ENCODE results near the gene FMNL1. TPM values are rescaled to one million over a fixed set of nuclear protein-coding genes. Genes with fewer than 3 reads are reported as not detected.
A peak's percentile ranks its signal among the peaks of the same experiment; 100 is the strongest.

FMNL1 gene
- total and polyA plus RNA-seq, 4 donors = 1.5 to 7.4 (median 4.8) TPM

DNA sequence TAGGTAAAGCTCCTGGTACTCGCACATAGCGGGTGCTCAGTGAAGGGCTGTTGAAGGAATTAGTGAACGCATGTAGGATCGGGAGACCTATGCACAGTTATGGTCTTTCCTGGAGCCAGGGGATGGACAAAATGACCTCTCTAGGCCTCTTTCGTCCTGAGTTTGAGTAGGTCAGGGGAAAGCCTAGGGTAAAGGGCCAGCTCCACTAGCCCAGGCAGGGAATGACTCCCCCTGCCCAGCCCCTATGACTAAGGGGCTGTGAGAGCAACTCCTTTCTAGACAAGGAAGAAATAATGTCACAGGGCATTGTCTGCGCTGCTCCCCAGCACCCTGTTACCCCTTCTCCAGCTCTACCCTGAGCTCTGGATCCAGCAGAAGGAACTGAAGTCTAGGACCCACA is 24.6 kb upstream of the FMNL1 start:
- 72% methylated on average over 6 of the region's 6 CpGs for WGBS
- peaks cover 2 to 24% (median 13%) of the 10 kb centered on the region in 4 donors for H3K4me1 ChIP-seq (ENCODE audit: control insufficient read depth in 4 of 4, insufficient read depth in 4 of 4, low read length in 3 of 4)
- no peak overlapping the region for H3K9ac ChIP-seq (ENCODE audit: low read depth in 1 of 2, low read length in 2 of 2)
- no peak overlapping the region for H3K4me3 ChIP-seq (ENCODE audit: low read depth in 1 of 3, low read length in 3 of 3)
- no peak overlapping the region for H3K27ac ChIP-seq (ENCODE audit: low read depth in 1 of 2, low read length in 2 of 2)
- TF ChIP-seq HNF4A (conservative IDR thresholded peaks at IDR 0.05) (no peak), RAD21 (IDR thresholded peaks at IDR 0.05) (no peak), CTCF (IDR thresholded peaks at IDR 0.05; ENCODE audit: low read depth, low read length, missing input control) (no peak), TAF1 (conservative IDR thresholded peaks at IDR 0.05) (no peak)
- TF ChIP-seq, protein P1, sequence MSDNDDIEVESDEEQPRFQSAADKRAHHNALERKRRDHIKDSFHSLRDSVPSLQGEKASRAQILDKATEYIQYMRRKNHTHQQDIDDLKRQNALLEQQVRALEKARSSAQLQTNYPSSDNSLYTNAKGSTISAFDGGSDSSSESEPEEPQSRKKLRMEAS (IDR thresholded peaks at IDR 0.05) = no peak
- DNase-seq (ENCODE audit: low spot score) = no peak
- no peaks in the 10 kb centered on the region for H3K9me3 ChIP-seq (ENCODE audit: control insufficient read depth in 4 of 4, low read length in 3 of 4)
- H3K36me3 ChIP-seq (ENCODE audit: control insufficient read depth in 4 of 4, insufficient read depth in 3 of 4, low read depth in 1 of 4, low read length in 3 of 4) = no peaks in the 10 kb centered on the region
- no peaks in the 10 kb centered on the region for H3K27me3 ChIP-seq (ENCODE audit: control insufficient read depth in 4 of 4, insufficient read depth in 4 of 4, low read length in 3 of 4)

DNA sequence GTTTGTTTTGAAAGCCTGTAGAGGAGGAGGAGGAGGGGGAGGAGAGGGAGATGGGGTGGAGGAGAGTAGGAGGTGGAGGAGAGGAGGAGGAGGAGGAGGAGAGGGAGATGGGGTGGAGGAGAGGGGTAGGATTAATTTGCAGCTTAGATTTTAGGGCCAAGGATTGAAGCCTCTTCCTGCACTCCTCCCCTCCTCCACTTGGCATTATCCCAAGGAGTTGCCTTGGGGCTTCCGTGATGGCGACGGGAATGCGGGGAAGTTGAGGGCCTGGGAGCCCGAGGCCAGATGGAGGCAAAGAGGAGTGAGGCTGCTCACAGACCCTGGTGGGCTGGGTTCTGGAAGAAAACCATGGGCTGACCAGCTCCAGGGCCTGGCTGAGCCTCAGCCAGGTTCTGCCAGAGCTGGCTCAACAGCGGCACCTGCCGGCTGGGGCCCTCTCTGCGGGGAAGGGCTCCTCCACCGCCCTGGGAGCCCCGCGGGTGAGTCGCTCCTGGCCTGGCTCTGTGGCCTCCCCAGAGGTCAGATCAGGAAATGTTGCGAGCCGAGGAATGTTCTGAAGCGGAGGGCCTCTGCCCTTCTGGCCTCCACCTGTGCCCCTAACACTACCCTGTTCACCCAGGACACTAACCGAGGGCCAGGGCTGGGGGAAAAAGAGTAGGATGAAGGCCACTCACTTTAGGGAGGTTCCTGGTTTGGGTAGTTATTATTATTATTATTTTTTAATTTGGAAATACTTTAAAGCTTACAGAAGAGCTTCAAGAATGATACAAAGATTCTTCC is 23.9 kb upstream of the FMNL1 start:
- Histone ChIP-seq H3K9me3 (ENCODE audit: control insufficient read depth in 4 of 4, low read length in 3 of 4) (no peaks in the 10 kb centered on the region), H3K4me1 (ENCODE audit: control insufficient read depth in 4 of 4, insufficient read depth in 4 of 4, low read length in 3 of 4) (peaks cover 2 to 20% (median 10%) of the 10 kb centered on the region in 4 donors), H3K4me3 (ENCODE audit: low read depth in 1 of 3, low read length in 3 of 3) (no peak overlapping the region), H3K36me3 (ENCODE audit: control insufficient read depth in 4 of 4, insufficient read depth in 3 of 4, low read depth in 1 of 4, low read length in 3 of 4) (no peaks in the 10 kb centered on the region), H3K27ac (ENCODE audit: low read depth in 1 of 2, low read length in 2 of 2) (no peak overlapping the region), H3K27me3 (ENCODE audit: control insufficient read depth in 4 of 4, insufficient read depth in 4 of 4, low read length in 3 of 4) (no peaks in the 10 kb centered on the region), H3K9ac (ENCODE audit: low read depth in 1 of 2, low read length in 2 of 2) (peak overlapping the region in 1 of 2 donors; percentile 16)
- WGBS = 2% methylated on average over 16 of the region's 16 CpGs
- TF ChIP-seq HNF4A (conservative IDR thresholded peaks at IDR 0.05) = peak; percentile 21 to 64
- TF ChIP-seq, protein P2, sequence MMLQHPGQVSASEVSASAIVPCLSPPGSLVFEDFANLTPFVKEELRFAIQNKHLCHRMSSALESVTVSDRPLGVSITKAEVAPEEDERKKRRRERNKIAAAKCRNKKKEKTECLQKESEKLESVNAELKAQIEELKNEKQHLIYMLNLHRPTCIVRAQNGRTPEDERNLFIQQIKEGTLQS (IDR thresholded peaks at IDR 0.05) = no peak
- peak; percentile 99 for TF ChIP-seq CTCF (IDR thresholded peaks at IDR 0.05; ENCODE audit: low read depth, low read length, missing input control)
- TF ChIP-seq RXRA (IDR thresholded peaks at IDR 0.05) = peak; percentile 44 to 82
- TF ChIP-seq NR2F2 (IDR thresholded peaks at IDR 0.05) = peak; percentile 92
- TF ChIP-seq RAD21 (IDR thresholded peaks at IDR 0.05) = peak; percentile 97
- TF ChIP-seq SP1 (IDR thresholded peaks at IDR 0.05) = peak; percentile 63
- no peak for TF ChIP-seq EGR1 (IDR thresholded peaks at IDR 0.05; ENCODE audit: low read depth in 2 of 2)
- DNase-seq (ENCODE audit: low spot score) = peak; percentile 96

GRCh38 chr17:45200701-45201100 is 21.0 kb upstream of the FMNL1 start:
- no peak for DNase-seq (ENCODE audit: low spot score)
- H3K9me3 ChIP-seq (ENCODE audit: control insufficient read depth in 4 of 4, low read length in 3 of 4) = no peaks in the 10 kb centered on the region
- H3K27me3 ChIP-seq (ENCODE audit: control insufficient read depth in 4 of 4, insufficient read depth in 4 of 4, low read length in 3 of 4) = no peaks in the 10 kb centered on the region
- no peaks in the 10 kb centered on the region for H3K36me3 ChIP-seq (ENCODE audit: control insufficient read depth in 4 of 4, insufficient read depth in 3 of 4, low read depth in 1 of 4, low read length in 3 of 4)
- whole genome bisulfite sequencing = 88% methylated on average over 9 of the region's 9 CpGs
- no peak overlapping the region for H3K9ac ChIP-seq (ENCODE audit: low read depth in 1 of 2, low read length in 2 of 2)
- peaks cover 2 to 17% (median 8%) of the 10 kb centered on the region in 4 donors for H3K4me1 ChIP-seq (ENCODE audit: control insufficient read depth in 4 of 4, insufficient read depth in 4 of 4, low read length in 3 of 4)
- no peak overlapping the region for H3K4me3 ChIP-seq (ENCODE audit: low read depth in 1 of 3, low read length in 3 of 3)
- H3K27ac ChIP-seq (ENCODE audit: low read depth in 1 of 2, low read length in 2 of 2) = no peak overlapping the region
- TF ChIP-seq FOXA2 (IDR thresholded peaks at IDR 0.05) (no peak), RXRA (IDR thresholded peaks at IDR 0.05) (no peak), TAF1 (conservative IDR thresholded peaks at IDR 0.05) (no peak), JUND (IDR thresholded peaks at IDR 0.05) (no peak), CTCF (IDR thresholded peaks at IDR 0.05; ENCODE audit: low read depth, low read length, missing input control) (no peak), SP1 (IDR thresholded peaks at IDR 0.05) (no peak), HNF4A (conservative IDR thresholded peaks at IDR 0.05) (no peak), NR2F2 (IDR thresholded peaks at IDR 0.05) (no peak), RAD21 (IDR thresholded peaks at IDR 0.05) (no peak), EGR1 (IDR thresholded peaks at IDR 0.05; ENCODE audit: low read depth in 2 of 2) (no peak), ZBTB33 (IDR thresholded peaks at IDR 0.05) (no peak), GABPA (IDR thresholded peaks at IDR 0.05 in 1 of 2, conservative IDR thresholded peaks at IDR 0.05 in 1 of 2) (no peak), HNF4G (IDR thresholded peaks at IDR 0.05) (no peak)

All from liver (tissue), 9 donors.